Anterior cingulate cortex (tissue), 58 donors: ENCODE data around the gene VSTM4.
A peak's percentile ranks its signal among the peaks of the same experiment; 100 is the strongest.

Source experiments
- DNase-seq, 58 donors: peaks; one replicate each; lab custom pipeline; 2025; lab: John Stamatoyannopoulos, UW

Gene VSTM4

DNA sequence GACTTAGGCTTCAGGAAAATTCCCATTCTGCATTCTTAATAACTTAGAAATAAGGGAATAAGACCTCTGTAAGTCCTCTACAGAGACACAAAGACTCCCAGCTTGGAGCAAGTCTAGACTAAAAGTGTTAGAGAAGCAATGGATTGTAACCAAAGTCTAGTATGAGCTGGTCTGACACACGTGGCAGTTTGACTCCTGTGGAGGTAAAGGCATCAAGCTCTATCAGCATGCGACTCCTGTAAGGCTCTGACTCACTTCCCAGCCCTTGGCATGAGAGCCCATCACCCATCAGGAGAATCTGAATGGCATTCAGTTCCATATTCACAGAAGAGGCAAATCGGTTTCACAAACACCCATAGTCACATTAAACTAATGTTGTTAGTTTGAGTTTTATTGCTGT lies 4.4 kb upstream of the VSTM4 start:
- no peak for DNase-seq

GRCh38 chr10:49118430-49119074 lies 3.2 kb upstream of the VSTM4 start:
- DNase-seq = no peak

GRCh38 chr10:49117376-49118070 lies 2.2 kb upstream of the VSTM4 start:
- DNase-seq = no peak

GRCh38 chr10:49116509-49117375 lies 1.4 kb upstream of the VSTM4 start:
- no peak for DNase-seq

GRCh38 chr10:49115796-49116508 lies 630 bp upstream of the VSTM4 start:
- no peak for DNase-seq

GRCh38 chr10:49114718-49115014 lies 656 bp downstream of the VSTM4 start:
- peak in 4 of 58 donors; percentile 43 to 55 (median 50) for DNase-seq

- DNase-seq = no peak
These were observed 1.6 kb downstream of the VSTM4 start for GRCh38 chr10:49113741-49114141.

- DNase-seq = no peak
These were observed 2.5 kb downstream of the VSTM4 start for GRCh38 chr10:49112851-49113250.

DNA sequence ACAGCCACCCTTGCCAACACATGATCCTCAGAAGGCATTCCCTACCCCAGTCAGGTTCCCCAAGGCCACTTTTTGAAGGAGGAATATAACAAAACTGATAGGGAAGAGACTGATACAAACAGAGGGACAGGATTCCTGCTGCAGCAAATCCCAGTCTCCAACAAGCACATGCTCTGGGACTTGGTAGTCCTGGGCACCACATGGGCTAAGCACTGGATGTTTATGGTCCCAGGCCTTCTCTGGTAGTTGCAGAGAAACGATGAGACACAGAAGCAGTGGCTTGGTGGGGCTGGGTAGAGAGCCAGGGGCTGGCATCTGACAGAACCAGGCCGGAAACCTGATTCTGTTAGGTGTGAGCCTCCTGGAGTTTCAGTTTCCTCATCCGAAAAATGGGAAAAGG lies 3.2 kb downstream of the VSTM4 start:
- DNase-seq = no peak

GRCh38 chr10:49111320-49111698 lies 4.0 kb downstream of the VSTM4 start:
- no peak for DNase-seq

GRCh38 chr10:49110684-49111319 lies 4.5 kb downstream of the VSTM4 start:
- DNase-seq = no peak

DNA sequence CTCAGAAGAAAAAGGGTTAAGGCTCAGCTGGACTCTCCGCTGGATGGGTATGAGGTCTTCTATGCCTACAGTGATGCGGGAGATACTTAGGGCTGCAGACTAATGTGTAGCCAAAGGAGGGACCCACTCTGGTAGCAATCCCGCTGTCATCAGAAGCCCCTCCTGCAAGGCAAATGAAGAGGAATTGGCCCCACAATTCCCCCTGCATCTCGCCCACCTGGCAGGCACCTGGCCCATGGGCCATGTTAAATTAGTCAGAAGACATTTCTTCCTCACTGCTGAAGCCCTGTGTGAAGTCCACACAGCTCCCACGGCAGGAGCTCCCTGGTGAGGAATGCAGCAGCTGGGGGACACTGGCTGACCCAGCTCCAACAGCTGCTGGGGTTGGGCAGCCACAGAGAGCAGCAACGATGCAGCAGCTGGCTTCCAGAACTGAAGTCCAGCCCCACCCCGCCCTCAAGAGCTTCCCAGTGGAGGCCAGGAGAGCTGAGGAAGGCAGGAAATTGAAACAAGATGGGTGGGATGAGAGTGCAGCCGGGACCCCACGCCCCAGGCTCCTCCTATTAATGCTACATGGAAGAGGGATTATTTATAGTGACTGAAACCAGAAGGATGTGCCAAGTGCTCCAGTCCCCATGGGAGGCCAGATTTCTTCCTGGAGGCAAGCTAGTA lies 5.5 kb downstream of the VSTM4 start:
- DNase-seq = peak in 2 of 58 donors; percentile 10 to 16

- DNase-seq = no peak
These were observed 6.7 kb downstream of the VSTM4 start for GRCh38 chr10:49108656-49109055.

DNA sequence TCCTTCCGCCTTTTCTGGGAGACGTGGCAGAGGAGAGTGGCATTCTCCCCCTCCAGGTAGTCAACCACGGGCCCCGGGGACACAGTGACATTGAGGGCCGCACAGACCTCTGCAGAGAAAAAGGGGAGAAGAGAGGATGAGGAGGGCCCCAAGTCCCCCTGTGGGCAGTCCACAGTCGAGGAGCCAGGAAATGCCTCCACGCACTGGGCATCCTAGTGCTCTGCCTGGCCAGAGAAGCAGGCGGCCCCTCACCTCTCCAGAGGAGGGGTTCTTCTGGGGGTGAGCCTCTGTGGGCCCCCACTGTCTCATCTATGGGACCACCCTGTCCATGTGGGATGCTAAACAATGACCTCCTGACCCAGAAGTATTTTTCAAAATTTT lies 7.4 kb downstream of the VSTM4 start:
- DNase-seq = no peak

DNA sequence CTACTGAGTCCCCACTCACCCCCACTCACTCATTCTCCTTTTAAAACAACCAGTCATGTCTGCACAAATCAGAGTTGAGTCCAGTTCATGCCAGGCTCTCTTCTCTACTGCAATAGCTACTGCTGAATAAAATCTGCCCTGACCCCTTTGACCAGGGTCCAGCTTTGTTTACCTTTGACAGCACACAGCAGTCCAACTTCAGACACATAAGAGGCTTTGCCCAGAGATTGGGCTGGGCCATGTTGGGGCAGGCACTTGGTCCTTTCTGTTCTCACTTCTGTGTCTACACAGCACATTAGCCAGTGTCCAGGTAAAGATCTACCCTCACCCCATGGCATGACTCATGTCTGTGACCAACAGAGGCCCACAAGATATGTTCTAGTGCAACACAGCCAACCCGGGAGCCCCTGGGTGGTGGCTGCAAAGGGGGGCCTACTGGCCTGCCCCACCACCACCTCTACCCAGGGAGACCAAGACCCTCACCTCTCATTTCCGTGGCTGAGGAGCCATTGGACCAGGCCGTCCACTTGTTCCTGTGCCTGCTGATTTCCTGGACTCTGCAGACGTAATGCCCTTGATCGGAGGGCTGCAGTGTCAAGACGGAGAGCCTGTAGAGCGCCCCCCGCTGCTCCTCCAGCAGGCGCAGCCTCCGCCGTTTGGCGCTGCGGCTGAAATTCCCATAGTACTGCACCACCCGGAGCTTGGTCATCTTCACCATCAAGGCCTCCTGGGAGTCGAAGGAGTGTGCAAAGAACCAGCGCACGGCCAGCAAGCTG lies 8.0 kb downstream of the VSTM4 start:
- no peak for DNase-seq

DNA sequence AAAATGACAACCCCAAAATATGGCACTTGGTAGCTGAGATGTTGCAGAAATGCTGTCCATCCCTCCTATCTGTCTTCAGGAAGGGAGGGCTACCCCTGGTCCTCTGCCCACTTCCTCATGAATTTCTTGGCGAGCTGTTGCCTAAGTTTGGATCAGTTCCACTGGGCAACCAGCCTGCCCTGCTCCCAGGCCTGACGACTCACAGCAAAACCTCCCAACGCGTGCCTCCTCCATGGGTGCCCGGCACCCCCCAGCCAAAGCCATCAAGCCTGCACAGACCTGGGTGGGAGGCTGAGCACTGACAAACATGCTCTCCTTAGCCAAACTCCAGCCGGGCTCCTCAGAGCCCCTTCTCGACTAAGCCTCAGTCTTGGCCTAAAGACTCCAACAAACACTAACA lies 8.9 kb downstream of the VSTM4 start:
- peak in 32 of 58 donors; percentile 9 to 63 (median 40) for DNase-seq

- no peak for DNase-seq
These were observed 10.2 kb downstream of the VSTM4 start for GRCh38 chr10:49105076-49105475.

DNA sequence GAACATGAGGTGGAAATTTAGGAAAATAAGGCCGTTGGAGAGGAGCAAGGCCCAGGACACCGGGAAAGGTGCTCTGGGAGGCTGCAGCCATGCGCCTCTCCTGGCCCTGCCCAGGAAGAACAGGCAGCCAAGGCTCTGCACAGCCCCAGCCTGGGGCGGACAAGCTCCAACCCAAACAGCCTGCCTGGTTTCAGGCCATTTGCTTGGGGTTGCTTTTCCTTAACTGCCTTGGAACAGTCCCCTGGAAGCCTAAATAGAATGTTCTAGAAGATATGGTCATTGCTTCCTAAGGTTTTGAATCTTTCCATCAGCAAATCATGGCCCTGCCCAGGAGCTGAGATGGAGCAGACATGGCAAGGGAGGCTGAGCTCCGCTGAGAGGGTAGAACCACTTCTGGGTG lies 11.0 kb downstream of the VSTM4 start:
- DNase-seq = no peak

DNA sequence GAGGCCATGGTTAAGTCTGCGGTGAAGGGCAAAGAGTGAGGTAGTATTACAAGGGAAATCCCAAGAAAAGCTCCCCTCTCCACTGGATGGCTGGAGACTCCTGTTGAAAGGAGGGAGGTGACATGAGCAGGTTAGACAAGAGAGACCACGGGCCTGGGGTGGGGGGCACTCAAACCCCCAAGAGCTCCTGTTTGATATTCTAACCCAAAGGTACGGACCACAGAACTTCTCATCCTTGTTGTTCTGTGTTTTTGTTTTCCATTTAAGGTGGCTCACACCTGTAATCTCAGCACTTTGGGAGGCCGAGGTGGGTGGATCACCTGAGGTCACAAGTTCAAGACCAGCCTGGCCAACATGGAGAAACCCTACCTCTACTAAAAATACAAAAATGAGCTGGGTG lies 11.6 kb downstream of the VSTM4 start:
- no peak for DNase-seq
